GM15510 (cell line): ENCODE measurements around the gene UNC5B.

Experiments
- POLR2A ChIP-seq: IDR thresholded peaks from 3 replicates; pipeline ENCODE4 v1.6.1; 2011; ENCODE audit warnings: borderline replicate concordance; ENCODE audit not compliant: insufficient read length; ENCODE audit errors: extremely low read depth

UNC5B gene

GRCh38 chr10:71280216-71280615 lies 67.8 kb downstream of the UNC5B start:
- no peak for TF ChIP-seq POLR2A

- no peak for TF ChIP-seq POLR2A
Observed at GRCh38 chr10:71280825-71281224, 68.5 kb downstream of the UNC5B start.

- no peak for TF ChIP-seq POLR2A
Observed at GRCh38 chr10:71281646-71282322, 69.4 kb downstream of the UNC5B start.

- TF ChIP-seq POLR2A = no peak
Observed at GRCh38 chr10:71282323-71282680, 69.9 kb downstream of the UNC5B start.

GRCh38 chr10:71283410-71283809 lies 71.0 kb downstream of the UNC5B start:
- no peak for TF ChIP-seq POLR2A

- TF ChIP-seq POLR2A = no peak
Observed at GRCh38 chr10:71283876-71284275, 71.5 kb downstream of the UNC5B start.

GRCh38 chr10:71284544-71285179 lies 72.3 kb downstream of the UNC5B start:
- no peak for TF ChIP-seq POLR2A

- no peak for TF ChIP-seq POLR2A
Observed at GRCh38 chr10:71285180-71285545, 72.8 kb downstream of the UNC5B start.

GRCh38 chr10:71285986-71286385 lies 73.6 kb downstream of the UNC5B start:
- TF ChIP-seq POLR2A = no peak

GRCh38 chr10:71286521-71287294 lies 74.3 kb downstream of the UNC5B start:
- no peak for TF ChIP-seq POLR2A

- no peak for TF ChIP-seq POLR2A
Observed at GRCh38 chr10:71287456-71287855, 75.1 kb downstream of the UNC5B start.

- no peak for TF ChIP-seq POLR2A
Observed at GRCh38 chr10:71288461-71288860, 76.1 kb downstream of the UNC5B start.

GRCh38 chr10:71289421-71290130 lies 77.2 kb downstream of the UNC5B start:
- no peak for TF ChIP-seq POLR2A

- TF ChIP-seq POLR2A = no peak
Observed at GRCh38 chr10:71290331-71290730, 78.0 kb downstream of the UNC5B start.
